ENCODE results near the gene EIF3F.

The EIF3F gene

DNA sequence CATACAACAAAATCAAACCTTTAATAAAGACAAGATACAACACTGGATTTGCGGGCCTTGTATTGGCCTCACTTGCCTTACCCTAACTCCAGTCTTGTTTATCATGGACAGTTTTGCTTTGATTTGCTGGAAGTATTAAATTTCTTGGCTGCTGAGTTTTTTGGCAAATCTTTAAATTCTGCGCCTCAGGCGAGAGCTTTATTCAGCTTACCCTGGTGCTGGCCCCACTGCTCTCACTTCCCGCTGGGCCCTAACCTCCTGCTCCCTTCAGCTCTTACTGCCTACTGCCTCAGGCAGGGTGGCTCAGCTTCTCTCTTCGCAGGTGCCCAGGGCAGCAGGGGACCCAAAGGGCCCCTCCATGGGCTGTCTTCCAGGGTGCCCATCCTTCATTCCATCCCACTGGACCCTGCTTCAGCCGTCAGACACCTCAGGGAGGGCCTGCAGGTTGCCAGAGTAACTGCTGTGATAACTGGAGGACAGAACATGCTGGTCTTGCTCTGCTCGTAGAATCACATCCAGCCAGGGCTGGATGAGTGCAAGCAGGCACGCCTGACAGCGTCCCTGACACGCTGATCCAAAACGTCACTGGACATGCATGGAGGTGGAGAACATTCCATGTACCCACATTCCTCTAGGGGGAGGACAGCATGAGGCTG lies 48.2 kb downstream of the EIF3F start:
- Mint-ChIP-seq H3K9me3 (no peaks in the 10 kb centered on the region), H3K36me3 (ENCODE audit: low read depth) (no peaks in the 10 kb centered on the region), H3K27ac (no peak overlapping the region), H3K27me3 (ENCODE audit: low read depth) (no peaks in the 10 kb centered on the region), H3K4me1 (ENCODE audit: low read depth) (peaks cover 4% of the 10 kb centered on the region), H3K4me3 (no peak overlapping the region)

- H3K27ac Mint-ChIP-seq, result no peak overlapping the region
- no peaks in the 10 kb centered on the region for H3K9me3 Mint-ChIP-seq
- no peaks in the 10 kb centered on the region for H3K27me3 Mint-ChIP-seq (ENCODE audit: low read depth)
- H3K4me1 Mint-ChIP-seq (ENCODE audit: low read depth), result peaks cover 4% of the 10 kb centered on the region
- H3K4me3 Mint-ChIP-seq, result no peak overlapping the region
- H3K36me3 Mint-ChIP-seq (ENCODE audit: low read depth), result no peaks in the 10 kb centered on the region
Observed at GRCh38 chr11:8036002-8036802, 49.1 kb downstream of the EIF3F start.

- Mint-ChIP-seq H3K27ac (no peak overlapping the region), H3K9me3 (no peaks in the 10 kb centered on the region), H3K36me3 (ENCODE audit: low read depth) (no peaks in the 10 kb centered on the region), H3K4me1 (ENCODE audit: low read depth) (peaks cover 4% of the 10 kb centered on the region), H3K4me3 (no peak overlapping the region), H3K27me3 (ENCODE audit: low read depth) (peaks cover 7% of the 10 kb centered on the region)
Observed at GRCh38 chr11:8036986-8037385, 49.8 kb downstream of the EIF3F start.

DNA sequence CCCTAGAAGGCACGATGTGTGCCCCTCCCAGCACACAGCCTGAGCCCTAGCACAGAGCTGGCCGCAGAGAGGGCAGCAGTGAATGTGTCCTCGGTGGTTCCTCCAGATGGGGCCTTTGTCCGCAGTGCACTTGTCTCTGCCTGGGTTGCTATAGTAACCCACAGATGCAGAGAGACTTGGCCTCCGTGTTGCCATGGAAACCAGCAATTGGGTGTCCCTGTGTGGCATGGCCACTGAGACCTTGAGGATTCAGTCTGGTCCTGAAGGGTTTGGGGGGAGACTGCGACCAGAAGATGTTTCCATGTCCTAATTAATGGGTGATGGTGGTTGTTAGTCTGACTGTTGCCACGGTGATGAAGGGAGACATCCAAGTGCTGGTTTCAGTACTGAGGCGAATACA lies 51.3 kb downstream of the EIF3F start:
- no peaks in the 10 kb centered on the region for H3K36me3 Mint-ChIP-seq (ENCODE audit: low read depth)
- H3K27me3 Mint-ChIP-seq (ENCODE audit: low read depth), result peaks cover 8% of the 10 kb centered on the region
- H3K4me1 Mint-ChIP-seq (ENCODE audit: low read depth), result peaks cover under 1% of the 10 kb centered on the region
- no peak overlapping the region for H3K27ac Mint-ChIP-seq
- no peak overlapping the region for H3K4me3 Mint-ChIP-seq
- no peaks in the 10 kb centered on the region for H3K9me3 Mint-ChIP-seq

DNA sequence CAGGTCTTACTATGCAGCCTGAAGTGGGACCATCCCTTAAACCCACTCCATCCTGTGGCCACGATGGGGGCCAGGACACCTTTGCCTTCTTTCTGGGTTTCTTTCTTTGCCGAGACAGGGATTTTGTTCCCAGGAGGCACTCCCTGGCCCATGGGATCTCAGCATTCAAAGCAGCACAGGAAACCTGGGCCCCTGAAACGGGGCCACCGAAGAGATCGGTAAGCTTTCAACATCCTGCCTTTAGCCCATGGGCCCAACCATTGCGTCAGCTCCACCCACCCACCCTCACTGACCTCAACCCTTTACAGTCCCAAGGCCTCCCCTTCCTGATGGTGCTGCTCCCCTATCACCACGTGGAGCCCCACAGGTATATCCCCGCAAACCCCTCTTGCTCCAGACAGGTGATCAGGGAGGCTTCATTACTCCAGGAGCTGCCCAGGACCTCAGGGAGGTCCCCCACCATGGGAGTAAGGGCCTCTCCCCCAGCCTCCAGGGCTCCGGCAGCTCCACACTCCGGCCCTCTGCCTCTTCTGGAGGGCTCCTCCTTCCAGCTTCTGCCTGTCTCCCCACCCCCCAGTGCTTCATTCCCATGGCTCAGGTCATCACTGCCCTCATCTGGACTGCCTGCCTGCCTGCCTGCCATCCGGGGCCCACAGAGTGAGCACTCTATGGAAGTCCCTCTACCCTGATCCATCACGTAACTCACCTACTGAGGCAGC lies 51.8 kb downstream of the EIF3F start:
- Mint-ChIP-seq H3K4me1 (ENCODE audit: low read depth) (no peaks in the 10 kb centered on the region), H3K27me3 (ENCODE audit: low read depth) (peaks cover 8% of the 10 kb centered on the region), H3K4me3 (no peak overlapping the region), H3K9me3 (no peaks in the 10 kb centered on the region), H3K27ac (no peak overlapping the region), H3K36me3 (ENCODE audit: low read depth) (no peaks in the 10 kb centered on the region)

DNA sequence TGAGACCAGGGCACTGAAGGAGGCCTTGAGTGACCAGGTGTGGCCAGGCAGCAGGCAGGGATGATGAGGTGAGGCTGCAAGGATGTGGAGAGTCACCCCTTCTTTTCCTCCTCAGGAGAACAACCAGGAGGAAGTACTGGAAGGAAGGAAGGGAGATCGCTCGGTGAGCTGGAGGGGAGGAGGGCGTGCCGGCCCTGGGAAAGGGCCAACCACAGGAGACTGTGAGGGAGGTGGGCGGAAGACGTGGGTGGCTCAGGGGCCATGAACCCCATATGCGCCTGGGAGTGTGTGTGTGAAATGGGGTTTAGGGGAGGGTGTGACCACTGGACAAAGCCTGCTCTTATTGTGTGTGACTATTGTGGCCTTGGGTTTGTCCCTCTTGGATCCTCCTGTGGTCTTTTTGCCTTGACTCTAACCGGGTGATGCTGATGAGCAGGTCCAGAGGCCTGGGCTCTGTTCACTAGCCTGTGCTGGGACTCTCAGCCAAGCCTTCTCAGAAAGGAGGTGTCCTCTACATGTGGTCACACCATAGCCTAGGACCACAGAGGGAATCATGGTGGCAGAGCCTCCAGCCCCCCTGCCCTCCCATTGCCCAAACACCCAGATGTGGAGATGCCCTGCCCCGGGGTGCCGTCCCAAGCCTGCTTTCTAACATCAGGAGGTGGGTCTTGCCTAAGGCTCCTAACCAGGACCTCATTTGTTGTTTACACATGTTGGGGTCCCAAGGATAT lies 52.6 kb downstream of the EIF3F start:
- no peak overlapping the region for H3K4me3 Mint-ChIP-seq
- no peak overlapping the region for H3K27ac Mint-ChIP-seq
- peaks cover 8% of the 10 kb centered on the region for H3K27me3 Mint-ChIP-seq (ENCODE audit: low read depth)
- H3K36me3 Mint-ChIP-seq (ENCODE audit: low read depth), result no peaks in the 10 kb centered on the region
- no peaks in the 10 kb centered on the region for H3K9me3 Mint-ChIP-seq
- H3K4me1 Mint-ChIP-seq (ENCODE audit: low read depth), result no peaks in the 10 kb centered on the region

- Mint-ChIP-seq H3K36me3 (ENCODE audit: low read depth) (no peaks in the 10 kb centered on the region), H3K27me3 (ENCODE audit: low read depth) (peaks cover 12% of the 10 kb centered on the region), H3K9me3 (no peaks in the 10 kb centered on the region), H3K4me3 (no peak overlapping the region), H3K4me1 (ENCODE audit: low read depth) (no peaks in the 10 kb centered on the region), H3K27ac (no peak overlapping the region)
Observed at GRCh38 chr11:8040261-8040920, 53.3 kb downstream of the EIF3F start.

DNA sequence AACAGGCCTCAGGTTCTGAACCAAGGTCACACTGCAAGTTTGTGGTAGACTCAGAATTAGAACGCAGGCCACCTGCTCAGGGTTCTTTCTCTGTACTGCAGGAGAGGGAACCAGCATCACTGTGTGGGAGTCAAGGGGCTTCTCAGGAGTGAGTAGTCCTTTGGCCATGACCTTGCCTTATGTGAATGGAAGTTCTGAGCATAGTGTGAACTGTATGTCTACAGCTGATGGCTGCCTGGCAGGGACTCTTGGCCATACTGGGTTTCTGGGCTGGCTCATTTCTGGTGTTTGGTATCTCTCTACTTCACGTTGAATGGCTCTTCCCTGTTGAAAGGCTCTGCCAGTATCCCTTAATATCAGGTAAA lies 53.8 kb downstream of the EIF3F start:
- H3K9me3 Mint-ChIP-seq, result no peaks in the 10 kb centered on the region
- no peaks in the 10 kb centered on the region for H3K36me3 Mint-ChIP-seq (ENCODE audit: low read depth)
- no peaks in the 10 kb centered on the region for H3K4me1 Mint-ChIP-seq (ENCODE audit: low read depth)
- H3K27ac Mint-ChIP-seq, result no peak overlapping the region
- peaks cover 15% of the 10 kb centered on the region for H3K27me3 Mint-ChIP-seq (ENCODE audit: low read depth)
- no peak overlapping the region for H3K4me3 Mint-ChIP-seq

GRCh38 chr11:8041576-8041975 lies 54.4 kb downstream of the EIF3F start:
- Mint-ChIP-seq H3K27me3 (ENCODE audit: low read depth) (peaks cover 18% of the 10 kb centered on the region), H3K27ac (no peak overlapping the region), H3K4me1 (ENCODE audit: low read depth) (no peaks in the 10 kb centered on the region), H3K4me3 (no peak overlapping the region), H3K9me3 (no peaks in the 10 kb centered on the region), H3K36me3 (ENCODE audit: low read depth) (no peaks in the 10 kb centered on the region)

DNA sequence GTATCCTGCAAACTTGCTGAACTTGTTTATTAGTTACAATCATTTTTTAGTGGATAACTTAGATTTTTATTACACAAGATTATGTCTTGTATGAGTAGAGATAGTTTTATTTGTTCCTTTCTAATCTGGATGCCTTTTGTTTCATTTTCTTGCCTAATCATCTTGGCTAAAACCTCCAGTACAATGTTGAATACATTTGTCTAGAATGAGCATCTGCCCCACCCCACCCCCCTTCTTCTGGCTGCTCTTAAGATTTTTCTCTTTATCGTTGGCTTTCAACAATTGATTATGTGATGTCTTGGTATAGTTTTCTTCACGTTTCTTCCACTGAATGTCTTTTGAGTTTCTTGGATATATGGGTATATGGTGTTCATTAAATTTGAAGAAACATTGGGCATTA lies 56.6 kb downstream of the EIF3F start:
- no peak overlapping the region for H3K27ac Mint-ChIP-seq
- no peaks in the 10 kb centered on the region for H3K9me3 Mint-ChIP-seq
- peaks cover 24% of the 10 kb centered on the region for H3K27me3 Mint-ChIP-seq (ENCODE audit: low read depth)
- no peaks in the 10 kb centered on the region for H3K36me3 Mint-ChIP-seq (ENCODE audit: low read depth)
- H3K4me1 Mint-ChIP-seq (ENCODE audit: low read depth), result no peaks in the 10 kb centered on the region
- no peak overlapping the region for H3K4me3 Mint-ChIP-seq

- H3K36me3 Mint-ChIP-seq (ENCODE audit: low read depth), result no peaks in the 10 kb centered on the region
- no peak overlapping the region for H3K4me3 Mint-ChIP-seq
- H3K27me3 Mint-ChIP-seq (ENCODE audit: low read depth), result peaks cover 29% of the 10 kb centered on the region
- H3K27ac Mint-ChIP-seq, result no peak overlapping the region
- H3K9me3 Mint-ChIP-seq, result no peaks in the 10 kb centered on the region
- no peaks in the 10 kb centered on the region for H3K4me1 Mint-ChIP-seq (ENCODE audit: low read depth)
Observed at GRCh38 chr11:8045839-8046238, 58.7 kb downstream of the EIF3F start.

DNA sequence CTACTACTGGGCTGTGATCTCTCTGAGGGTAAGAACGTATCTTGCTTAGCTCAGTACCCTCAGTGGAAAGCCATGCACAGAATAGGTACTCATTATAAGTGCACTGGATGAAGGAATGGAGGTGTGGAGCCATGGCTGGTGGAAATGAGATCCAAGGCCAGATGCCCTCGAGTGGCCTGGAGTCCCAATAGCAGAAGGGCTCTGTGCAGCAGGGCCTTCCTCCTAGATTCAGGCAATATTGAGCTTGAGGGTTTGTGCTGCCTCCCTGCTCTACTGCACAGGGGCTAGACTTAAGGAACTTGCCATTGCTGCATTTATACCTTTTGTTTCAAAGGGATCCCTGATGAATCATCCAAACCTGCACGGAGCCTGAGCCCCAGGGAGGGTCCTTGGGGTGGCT lies 60.2 kb downstream of the EIF3F start:
- Mint-ChIP-seq H3K4me1 (ENCODE audit: low read depth) (no peaks in the 10 kb centered on the region), H3K36me3 (ENCODE audit: low read depth) (no peaks in the 10 kb centered on the region), H3K27ac (no peak overlapping the region), H3K4me3 (no peak overlapping the region), H3K9me3 (no peaks in the 10 kb centered on the region), H3K27me3 (ENCODE audit: low read depth) (peaks cover 31% of the 10 kb centered on the region)

GRCh38 chr11:8049084-8049483 lies 61.9 kb downstream of the EIF3F start:
- H3K27ac Mint-ChIP-seq, result no peak overlapping the region
- peaks cover 31% of the 10 kb centered on the region for H3K27me3 Mint-ChIP-seq (ENCODE audit: low read depth)
- H3K4me1 Mint-ChIP-seq (ENCODE audit: low read depth), result no peaks in the 10 kb centered on the region
- H3K36me3 Mint-ChIP-seq (ENCODE audit: low read depth), result no peaks in the 10 kb centered on the region
- no peak overlapping the region for H3K4me3 Mint-ChIP-seq
- H3K9me3 Mint-ChIP-seq, result no peaks in the 10 kb centered on the region

All from T-helper 1 cell treated with Interleukin-12 subunit alpha and Interleukin-12 subunit beta and Interleukin-4 antibody, amounts not matched to agents 30 μg/mL and 1 μg/mL, for 36 hours (primary cell).